Jurkat, Clone E6-1 (cell line): ENCODE results near the gene CDH23.

Source experiments
- DNase-seq: peaks from one replicate; pipeline ENCODE4 v3.0.0-alpha.2; 2011; ENCODE audit warnings: low read depth, low spot score
- H3K4me3 ChIP-seq: 2 replicates; pipeline ENCODE4 v1.5.1; 2011; ENCODE audit warnings: mild to moderate bottlenecking, low read length, control low read depth, moderate library complexity

Gene CDH23

GRCh38 chr10:71433768-71434744 is 37.3 kb downstream of the CDH23 start:
- no peak overlapping the region for H3K4me3 ChIP-seq
- DNase-seq: no peak

DNA sequence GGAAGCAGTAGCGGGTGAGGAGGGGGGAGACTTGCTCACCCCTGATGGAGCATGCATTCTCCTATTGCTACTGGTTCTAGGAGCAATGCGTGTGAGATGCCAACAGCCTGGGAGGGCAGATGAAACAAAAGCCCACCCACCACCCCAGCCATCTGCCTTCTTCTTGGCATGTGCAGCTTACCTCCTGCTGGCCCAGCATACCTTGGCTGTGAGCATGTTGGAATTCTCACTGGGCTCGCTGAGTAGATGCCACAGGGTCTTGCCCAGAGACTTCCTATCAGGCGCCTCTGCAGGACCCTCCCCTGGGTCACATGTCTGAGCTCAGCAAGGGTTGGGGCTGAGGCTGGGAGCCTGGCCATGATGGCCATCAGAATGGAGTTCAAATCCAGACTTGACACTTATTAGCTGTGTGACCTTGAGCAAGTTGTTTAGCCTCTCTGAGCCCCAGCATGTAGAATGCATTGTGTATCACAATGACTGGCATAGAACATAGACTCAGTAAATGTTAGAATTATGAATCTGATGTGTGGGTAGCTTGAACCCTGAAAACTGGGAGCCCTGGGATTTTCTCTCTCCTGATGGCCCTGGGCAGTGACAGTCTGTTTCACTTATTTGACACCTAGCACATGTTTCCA is 38.2 kb downstream of the CDH23 start:
- no peak for DNase-seq

DNA sequence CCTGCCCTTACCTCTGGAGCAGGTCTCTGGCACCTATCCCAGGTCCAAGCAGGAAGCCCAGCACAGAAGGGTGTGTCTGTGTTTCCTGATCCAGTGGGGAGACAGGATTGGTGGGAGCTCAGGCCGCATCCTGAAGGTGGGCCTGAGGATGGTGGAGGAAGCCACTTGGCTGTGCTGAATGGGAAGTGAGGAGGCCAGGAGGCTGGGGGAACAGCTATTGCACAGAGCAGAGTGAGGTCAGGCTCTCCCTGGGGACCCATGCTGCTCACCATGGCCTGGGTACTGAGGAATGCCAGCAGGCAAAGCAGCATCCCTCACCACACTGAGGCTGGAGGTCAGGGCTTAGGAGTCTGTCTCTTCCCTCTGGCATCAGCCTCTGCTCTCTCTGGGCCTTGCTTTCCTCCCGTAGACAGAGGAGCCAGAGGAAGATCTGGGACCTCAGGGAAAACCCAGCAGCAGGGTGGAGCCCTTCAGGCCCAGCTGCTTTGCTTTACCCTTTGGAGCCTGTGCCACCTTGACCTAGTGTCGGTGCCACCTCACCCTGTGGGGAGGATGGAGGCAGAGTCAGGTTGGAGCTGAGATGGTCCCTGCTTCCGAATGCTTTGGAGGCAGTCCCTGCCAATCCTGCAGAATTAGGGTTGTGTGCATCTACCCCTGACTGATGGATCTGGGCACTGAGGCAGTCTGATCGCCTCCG is 39.0 kb downstream of the CDH23 start:
- DNase-seq: no peak
- H3K4me3 ChIP-seq: no peak overlapping the region

More for the DNA sequence above, 38.2 kb downstream of the CDH23 start:
- no peak overlapping the region for H3K4me3 ChIP-seq

GRCh38 chr10:71436268-71437125 is 39.8 kb downstream of the CDH23 start:
- H3K4me3 ChIP-seq: no peak overlapping the region
- no peak for DNase-seq

DNA sequence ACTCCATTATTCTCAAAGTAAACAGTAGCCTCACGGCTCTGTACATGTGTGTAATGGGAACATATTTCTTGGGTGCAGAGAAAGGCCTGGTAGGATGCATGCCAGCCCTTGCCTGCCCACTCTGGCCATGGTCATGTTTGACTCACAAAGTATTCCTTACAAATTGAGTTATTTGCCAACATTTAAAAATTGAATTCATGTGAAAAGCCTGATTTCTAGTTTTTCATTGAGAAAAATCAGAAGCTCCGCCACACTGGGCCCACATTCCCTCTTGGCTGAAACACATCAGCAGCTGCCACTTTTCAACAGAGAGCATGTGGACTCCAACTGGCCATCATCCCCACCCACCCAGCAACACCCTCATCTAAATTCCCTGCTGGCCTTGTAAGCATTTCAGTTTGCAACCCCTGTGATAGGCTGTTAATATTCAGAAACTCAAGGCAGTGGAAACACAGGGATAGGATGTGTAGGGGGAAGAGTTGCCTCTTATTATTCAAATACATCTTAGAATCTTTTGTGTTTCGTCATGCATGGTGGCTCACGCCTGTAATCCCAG is 40.9 kb downstream of the CDH23 start:
- no peak overlapping the region for H3K4me3 ChIP-seq
- no peak for DNase-seq

DNA sequence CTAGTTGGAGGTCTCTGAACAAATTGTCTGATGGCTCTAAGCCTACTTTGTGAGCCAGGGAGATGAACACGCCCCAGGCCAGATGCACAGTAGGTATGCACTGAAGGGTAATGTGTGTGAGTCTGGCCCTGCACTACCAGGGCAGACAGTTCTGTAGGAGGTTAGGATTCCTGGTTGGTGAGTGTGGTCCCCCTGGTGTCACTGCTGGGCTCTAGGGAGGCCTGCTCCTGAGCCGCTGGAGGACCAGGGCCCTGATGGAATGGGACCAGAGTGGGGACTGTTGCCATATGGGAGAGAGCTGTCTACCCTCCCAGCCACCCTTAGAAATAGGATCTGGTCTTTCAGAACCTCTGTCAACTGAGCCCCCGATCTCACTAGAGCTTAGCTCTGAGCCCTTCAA is 42.0 kb downstream of the CDH23 start:
- no peak for DNase-seq
- H3K4me3 ChIP-seq: no peak overlapping the region

DNA sequence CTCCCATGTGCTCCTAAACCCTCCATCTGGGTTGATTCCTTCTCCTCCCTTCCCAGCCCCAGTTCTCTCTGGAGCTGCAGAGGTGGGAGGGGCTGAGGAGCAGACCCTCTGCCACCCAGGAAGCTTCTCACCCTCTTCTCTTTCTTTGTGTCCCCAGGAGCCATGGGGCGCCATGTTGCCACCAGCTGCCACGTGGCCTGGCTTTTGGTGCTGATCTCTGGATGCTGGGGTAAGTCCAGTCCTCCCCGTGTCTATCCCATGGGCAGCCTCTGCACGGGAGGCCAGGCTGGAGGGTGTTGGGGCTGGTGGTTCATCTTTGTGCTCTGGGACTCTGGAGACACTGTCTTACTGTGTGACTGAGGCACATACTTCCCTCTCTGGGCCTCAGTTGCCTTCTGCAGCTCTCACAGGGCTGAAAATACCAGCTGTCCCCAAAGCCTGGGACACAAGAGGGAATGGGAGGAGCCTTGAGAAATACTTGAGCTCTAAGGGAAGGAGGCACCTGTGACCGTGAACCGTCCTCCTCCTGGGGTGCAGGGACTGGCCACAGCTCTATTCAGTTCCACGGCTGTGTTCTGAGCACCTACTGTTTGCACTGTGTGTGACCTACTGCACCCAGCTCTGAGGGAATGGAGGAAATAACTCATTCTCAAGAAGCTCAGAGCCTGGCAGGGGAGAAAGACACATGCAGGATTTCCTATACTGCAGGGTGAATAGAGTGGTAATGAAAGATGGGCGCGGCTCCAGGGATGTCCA is 43.1 kb downstream of the CDH23 start:
- no peak overlapping the region for H3K4me3 ChIP-seq
- DNase-seq: no peak

GRCh38 chr10:71440506-71441035 is 43.9 kb downstream of the CDH23 start:
- no peak overlapping the region for H3K4me3 ChIP-seq
- no peak for DNase-seq

- DNase-seq: no peak
- H3K4me3 ChIP-seq: no peak overlapping the region
Observed at GRCh38 chr10:71442000-71442399, 45.3 kb downstream of the CDH23 start.

GRCh38 chr10:71442859-71443570 is 46.3 kb downstream of the CDH23 start:
- no peak for DNase-seq
- H3K4me3 ChIP-seq: no peak overlapping the region

GRCh38 chr10:71443676-71444075 is 47.0 kb downstream of the CDH23 start:
- no peak for DNase-seq
- H3K4me3 ChIP-seq: no peak overlapping the region

DNA sequence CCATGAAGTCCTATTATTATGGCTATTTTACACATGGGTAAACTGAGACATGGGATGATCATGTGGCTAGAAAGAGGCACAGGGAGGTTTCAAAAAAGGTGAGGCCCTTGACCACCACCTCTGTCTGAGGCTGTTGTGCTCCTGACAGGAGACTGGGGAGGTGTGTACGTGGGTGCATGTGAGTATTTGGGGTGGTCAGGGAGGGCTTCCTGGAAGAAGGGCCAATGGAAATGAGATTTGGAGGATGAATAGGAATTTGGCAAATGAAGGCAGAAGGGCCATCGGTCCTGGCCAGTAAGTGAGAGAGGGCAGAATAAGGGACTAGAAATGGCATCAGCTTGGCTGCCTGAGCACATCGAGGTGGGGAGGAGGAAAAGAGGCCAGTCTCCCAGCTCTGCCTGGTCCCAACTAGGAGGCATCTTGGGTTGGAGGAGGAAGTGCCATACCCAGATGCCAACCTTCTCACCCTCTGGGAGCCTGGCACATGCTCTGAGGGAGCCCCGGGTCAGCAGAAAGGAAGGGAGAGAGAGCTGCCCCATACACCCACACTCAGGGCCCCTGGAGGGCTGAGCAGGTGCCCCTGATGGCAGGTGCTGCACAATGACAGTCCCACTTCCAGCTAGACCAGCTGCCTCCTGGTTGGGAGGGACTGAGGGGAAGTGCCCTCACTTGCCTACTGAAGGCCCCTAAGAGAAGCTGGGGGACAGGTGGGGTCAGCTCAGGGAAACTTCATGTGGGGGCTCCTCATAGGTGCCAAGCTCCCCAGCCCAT is 47.7 kb downstream of the CDH23 start:
- H3K4me3 ChIP-seq: no peak overlapping the region
- no peak for DNase-seq

GRCh38 chr10:71447676-71448075 is 51.0 kb downstream of the CDH23 start:
- DNase-seq: no peak
- H3K4me3 ChIP-seq: no peak overlapping the region

GRCh38 chr10:71448146-71448545 is 51.4 kb downstream of the CDH23 start:
- no peak overlapping the region for H3K4me3 ChIP-seq
- DNase-seq: no peak

GRCh38 chr10:71449026-71449425 is 52.3 kb downstream of the CDH23 start:
- no peak overlapping the region for H3K4me3 ChIP-seq
- DNase-seq: no peak

- no peak overlapping the region for H3K4me3 ChIP-seq
- DNase-seq: no peak
Observed at GRCh38 chr10:71451754-71452153, 55.0 kb downstream of the CDH23 start.

GRCh38 chr10:71453186-71453585 is 56.5 kb downstream of the CDH23 start:
- no peak for DNase-seq
- H3K4me3 ChIP-seq: no peak overlapping the region
